ENCODE measurements around the gene FAHD1.

DNA sequence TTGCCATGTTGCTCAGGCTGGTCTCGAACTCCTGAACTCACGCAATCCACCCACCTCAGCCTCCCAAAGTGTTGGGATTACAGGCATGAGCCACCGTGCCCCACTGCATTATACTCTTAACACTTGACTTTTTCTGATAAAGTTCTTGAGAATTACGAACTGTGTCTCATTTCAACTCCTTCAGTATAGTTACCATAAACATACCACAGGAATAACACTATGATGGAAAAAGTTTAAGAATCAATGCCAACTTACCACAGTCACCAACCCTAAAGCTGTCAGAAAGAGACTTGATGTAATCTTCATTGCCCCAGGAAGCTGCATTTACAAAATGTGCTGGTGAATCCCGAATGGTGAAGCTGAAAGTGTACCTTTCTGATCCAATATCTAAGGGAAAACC, 34.7 kb downstream of the FAHD1 start:
- TF ChIP-seq, protein P1, sequence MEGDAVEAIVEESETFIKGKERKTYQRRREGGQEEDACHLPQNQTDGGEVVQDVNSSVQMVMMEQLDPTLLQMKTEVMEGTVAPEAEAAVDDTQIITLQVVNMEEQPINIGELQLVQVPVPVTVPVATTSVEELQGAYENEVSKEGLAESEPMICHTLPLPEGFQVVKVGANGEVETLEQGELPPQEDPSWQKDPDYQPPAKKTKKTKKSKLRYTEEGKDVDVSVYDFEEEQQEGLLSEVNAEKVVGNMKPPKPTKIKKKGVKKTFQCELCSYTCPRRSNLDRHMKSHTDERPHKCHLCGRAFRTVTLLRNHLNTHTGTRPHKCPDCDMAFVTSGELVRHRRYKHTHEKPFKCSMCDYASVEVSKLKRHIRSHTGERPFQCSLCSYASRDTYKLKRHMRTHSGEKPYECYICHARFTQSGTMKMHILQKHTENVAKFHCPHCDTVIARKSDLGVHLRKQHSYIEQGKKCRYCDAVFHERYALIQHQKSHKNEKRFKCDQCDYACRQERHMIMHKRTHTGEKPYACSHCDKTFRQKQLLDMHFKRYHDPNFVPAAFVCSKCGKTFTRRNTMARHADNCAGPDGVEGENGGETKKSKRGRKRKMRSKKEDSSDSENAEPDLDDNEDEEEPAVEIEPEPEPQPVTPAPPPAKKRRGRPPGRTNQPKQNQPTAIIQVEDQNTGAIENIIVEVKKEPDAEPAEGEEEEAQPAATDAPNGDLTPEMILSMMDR (IDR thresholded peaks at IDR 0.05), result no peak
- no peak for TF ChIP-seq POLR2A (IDR thresholded peaks at IDR 0.05)
